ENCODE results near the gene SLC25A13.
"Not testable (repeated sequence)": the region's sequence is repeated elsewhere in the genome, so short reads cannot be mapped to it uniquely, and the experiment has no call there.

SLC25A13 gene, protein sequence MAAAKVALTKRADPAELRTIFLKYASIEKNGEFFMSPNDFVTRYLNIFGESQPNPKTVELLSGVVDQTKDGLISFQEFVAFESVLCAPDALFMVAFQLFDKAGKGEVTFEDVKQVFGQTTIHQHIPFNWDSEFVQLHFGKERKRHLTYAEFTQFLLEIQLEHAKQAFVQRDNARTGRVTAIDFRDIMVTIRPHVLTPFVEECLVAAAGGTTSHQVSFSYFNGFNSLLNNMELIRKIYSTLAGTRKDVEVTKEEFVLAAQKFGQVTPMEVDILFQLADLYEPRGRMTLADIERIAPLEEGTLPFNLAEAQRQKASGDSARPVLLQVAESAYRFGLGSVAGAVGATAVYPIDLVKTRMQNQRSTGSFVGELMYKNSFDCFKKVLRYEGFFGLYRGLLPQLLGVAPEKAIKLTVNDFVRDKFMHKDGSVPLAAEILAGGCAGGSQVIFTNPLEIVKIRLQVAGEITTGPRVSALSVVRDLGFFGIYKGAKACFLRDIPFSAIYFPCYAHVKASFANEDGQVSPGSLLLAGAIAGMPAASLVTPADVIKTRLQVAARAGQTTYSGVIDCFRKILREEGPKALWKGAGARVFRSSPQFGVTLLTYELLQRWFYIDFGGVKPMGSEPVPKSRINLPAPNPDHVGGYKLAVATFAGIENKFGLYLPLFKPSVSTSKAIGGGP

DNA sequence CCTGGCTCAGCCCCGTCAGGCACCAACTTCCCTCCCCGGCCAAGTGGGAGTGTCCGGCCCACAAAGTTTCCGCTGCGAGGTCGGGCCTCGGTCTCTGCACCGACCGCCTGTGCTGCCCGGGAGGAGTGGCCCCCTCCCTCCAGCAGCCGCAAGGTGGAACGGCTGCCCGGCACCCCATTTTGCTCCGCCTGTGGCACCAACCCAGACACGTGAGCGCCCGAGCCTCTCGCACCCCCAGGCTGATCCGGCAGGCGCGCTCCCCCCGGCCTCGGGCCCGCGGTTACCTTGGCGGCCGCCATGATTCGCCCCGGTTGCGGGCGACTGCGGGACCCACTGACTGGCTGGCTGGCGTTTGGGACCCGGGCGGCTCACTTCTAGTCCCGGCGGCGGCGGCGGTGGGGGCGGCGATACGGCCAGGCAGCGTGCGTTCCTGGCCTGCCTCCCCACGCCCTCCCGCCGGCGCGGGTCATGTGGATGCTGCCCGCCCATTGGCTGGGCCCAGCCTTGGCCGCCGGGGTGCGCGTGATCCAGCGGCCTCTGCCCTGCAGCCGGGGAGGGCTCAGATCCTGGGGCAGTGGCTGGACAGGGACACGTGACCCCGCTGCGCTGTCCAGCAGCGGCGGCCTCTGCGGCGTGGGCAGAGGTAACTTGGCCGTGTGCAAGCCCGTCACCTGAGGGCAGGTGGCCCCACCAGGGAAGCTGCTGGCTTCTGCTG lies at the start of gene SLC25A13:
TSS of gene SLC25A13 (minus strand) at position 441 of the 715 bp plus-strand sequence. CDS start at position 299, 142 bp downstream.
- peak; percentile 62 for DNase-seq

DNA sequence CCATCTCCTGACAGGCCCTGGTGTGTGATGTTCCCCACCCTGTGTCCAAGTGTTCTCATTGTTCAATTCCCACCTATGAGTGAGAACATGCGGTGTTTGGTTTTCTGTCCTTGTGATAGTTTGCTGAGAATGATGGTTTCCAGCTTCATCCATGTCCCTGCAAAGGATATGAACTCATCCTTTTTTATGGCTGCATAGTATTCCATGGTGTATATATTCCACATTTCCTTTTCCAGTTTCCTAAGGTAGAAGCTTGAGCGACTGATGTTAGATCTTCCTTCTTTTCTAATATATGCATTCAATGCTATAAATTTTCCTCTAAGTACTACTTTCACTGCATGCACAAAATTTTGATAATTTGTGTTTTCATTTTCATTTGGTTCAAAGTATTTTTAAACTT lies 44.0 kb upstream of the SLC25A13 start:
- DNase-seq = not testable (repeated sequence)

DNA sequence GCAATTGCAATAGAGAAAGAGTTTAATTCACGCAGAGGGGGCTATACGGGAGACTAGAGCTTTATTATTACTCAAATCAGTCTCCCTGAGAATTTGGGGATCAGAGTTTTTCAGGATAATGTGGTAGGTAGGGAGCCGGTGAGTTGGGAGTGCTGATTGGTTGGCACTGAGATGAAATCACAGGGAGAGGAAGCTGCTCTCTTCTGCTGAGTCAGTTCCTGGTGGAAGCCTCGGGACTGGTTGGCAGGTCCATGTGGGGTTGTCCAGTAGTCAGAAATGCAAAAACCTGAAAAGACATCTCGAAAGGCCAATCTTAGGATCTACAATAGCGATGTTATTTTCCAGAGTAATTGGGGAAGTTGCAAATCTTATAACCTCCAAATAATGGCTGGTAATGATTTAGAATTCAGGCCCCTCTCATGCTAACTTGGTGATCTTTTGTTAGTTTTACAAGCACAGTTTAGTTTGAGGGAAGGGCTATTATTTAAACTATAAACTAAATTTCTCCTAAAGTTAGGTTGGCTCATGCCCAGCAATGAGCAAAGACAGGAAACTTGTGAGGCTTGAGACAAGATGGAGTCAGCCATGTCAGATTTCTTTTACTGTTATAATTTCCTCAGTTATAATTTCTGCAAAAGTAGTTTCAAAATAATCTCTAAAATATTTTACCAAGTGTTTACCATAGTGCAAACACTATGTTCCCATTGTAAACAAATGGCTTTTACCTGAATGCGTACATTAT lies 39.4 kb upstream of the SLC25A13 start:
- DNase-seq = no peak

DNA sequence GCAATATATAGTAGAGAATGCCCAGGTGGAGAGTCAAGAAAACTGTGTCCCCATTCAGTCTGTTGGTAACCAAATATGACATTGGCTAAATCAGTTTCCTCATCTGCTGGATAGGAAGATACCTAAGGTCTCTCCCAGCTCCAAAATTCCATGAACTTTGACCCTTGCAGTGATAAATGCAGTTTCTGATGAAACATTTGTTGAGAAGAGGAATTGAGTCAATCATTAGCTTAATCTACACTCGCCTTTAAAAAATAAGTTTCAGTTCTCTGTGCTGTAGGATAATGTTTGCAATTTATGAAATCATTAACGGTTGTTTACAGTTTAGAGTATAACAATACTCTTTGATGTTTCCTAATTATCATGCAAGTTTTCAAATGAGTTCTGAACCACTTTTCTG lies 38.0 kb upstream of the SLC25A13 start:
- DNase-seq = no peak

DNA sequence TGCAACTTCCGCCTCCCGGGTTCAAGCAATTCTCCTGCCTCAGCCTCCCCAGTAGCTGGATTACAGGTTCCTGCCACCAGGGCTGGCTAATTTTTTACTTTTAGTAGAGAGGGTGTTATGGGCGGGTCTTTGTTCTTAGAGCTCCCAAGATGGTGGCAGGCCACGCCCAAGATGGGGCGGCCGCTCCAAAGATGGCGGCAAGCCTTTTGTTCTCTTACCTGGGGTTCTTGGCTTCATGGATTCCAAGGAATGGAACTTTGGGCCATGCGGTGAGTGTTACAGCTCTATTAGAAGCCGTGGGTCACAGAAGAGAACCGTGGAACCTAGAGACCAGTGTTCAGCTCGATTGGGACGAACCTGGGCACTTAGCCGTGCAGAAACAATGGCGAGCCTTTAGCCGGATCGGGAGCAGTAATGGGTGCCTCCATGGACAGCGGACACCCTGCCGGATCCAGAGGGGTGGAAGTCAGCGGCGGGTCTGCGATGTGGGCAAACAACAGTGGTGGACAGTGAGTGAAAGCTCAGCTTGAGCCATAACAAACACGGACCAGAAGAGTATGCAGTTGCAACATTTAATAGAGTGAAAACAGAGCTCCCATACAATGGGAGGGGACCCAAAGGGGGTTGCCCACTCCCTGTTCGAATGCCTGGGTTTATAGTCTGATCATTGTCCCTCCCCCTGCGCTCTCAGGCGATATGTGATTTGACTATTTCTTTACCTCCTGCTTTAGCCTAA lies 36.5 kb upstream of the SLC25A13 start:
- not testable (repeated sequence) for DNase-seq

GRCh38 chr7:96355990-96356506 lies 34.1 kb upstream of the SLC25A13 start:
- DNase-seq = no peak

GRCh38 chr7:96354881-96355280 lies 33.0 kb upstream of the SLC25A13 start:
- no peak for DNase-seq

DNA sequence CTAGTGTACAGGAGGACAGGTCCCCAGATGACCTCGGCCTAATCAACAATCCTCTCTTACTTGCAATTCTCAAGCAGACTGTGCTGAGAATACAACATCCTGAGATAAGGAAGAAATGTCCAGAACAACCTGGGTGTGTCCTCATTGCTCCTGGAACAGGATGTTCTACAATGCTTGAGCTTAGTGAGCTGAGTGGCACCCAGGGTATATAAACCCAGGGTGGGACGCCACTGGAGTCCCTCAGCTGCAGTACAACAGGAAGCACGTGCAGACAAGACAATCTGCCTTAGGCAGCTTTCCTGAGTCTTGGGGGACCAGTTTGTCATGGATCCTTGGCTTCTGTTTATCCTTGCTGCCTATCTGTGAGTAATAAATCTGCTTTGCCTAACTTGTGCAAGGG lies 27.7 kb upstream of the SLC25A13 start:
- no peak for DNase-seq

- DNase-seq = no peak
These were observed 25.6 kb upstream of the SLC25A13 start for GRCh38 chr7:96347471-96347870.

- no peak for DNase-seq
These were observed 24.5 kb upstream of the SLC25A13 start for GRCh38 chr7:96346293-96346953.

- no peak for DNase-seq
These were observed 22.3 kb upstream of the SLC25A13 start for GRCh38 chr7:96344236-96344635.

DNA sequence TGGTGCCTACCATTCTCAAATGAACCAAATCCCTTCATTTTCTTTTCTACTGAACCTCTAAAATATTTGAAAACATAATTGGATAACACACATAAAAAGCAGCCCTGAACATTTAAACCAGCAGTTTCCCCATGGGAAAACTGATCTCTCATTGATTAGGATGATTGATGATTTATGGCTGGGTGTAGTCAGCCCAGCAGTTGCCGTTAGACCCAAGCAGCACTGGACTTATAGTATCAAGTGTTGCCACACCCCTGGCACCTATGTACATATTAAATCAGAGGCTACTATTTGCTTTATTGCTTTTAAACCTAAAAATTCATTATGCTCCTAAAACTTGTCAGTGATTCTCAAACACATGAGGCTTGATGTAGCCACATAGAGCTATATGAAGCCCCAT lies 20.2 kb upstream of the SLC25A13 start:
- DNase-seq = no peak

DNA sequence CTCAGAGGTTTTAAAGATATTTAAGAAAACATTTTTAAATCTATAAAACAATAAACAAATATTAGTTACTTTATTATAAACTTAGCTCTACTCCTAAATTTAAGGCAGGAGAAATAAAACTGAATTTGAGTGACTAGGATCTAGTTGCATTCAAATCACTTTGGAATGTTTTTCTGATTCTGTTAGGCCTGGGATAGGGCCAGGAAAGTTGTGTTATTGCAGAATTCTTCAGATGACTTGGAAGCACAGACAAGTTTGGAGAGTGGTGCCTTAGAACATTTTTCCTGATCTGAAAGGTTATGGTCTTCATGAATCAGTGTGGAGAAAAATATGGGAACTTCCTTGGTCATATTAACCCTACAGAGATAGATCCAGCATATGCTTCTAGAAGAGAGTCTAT lies 15.6 kb upstream of the SLC25A13 start:
- peak; percentile 20 for DNase-seq

GRCh38 chr7:96332325-96332724 lies 10.4 kb upstream of the SLC25A13 start:
- no peak for DNase-seq

- no peak for DNase-seq
These were observed 9.9 kb upstream of the SLC25A13 start for GRCh38 chr7:96331775-96332174.

DNA sequence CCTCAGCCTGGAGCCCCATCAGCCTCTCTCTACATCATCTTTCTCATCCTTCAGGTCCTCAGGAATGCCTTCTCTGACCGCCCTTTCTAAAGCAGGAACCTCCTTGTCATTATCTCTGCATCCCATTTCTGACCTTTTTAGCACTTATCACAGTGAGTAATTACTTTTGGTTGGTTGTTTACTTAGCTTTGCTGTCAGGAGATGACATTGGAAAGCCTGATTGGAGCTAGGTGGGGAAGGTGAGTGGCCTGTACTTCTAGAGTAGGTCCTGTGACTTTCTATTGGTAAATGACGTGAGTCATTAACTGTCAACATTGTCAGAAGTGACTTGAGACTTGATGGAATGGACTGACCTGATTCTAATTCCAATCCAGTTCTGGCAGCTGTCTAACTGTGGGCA lies 9.3 kb upstream of the SLC25A13 start:
- no peak for DNase-seq

- DNase-seq = no peak
These were observed 8.3 kb upstream of the SLC25A13 start for GRCh38 chr7:96330193-96330592.

DNA sequence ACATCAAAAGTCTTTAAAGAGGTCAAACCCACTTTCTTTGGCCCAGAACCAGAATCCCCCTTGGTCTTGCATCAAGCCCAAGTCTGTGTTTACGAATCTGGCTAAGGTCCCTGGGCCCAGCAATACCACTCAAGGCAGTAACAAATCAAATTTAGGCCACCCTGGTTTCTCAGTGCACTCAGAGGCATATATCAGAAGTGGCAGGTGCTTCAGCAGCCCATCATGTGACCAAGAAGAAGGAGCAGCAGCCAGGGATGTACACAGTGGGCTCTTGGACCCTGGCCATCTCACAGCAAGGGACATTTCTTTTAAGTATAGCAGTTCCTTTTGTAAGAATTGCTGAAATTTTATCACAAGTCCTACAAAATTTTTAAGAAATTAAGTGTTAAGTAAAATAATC lies 7.3 kb upstream of the SLC25A13 start:
- DNase-seq = no peak

- no peak for DNase-seq
These were observed 6.1 kb upstream of the SLC25A13 start for GRCh38 chr7:96328016-96328415.

DNA sequence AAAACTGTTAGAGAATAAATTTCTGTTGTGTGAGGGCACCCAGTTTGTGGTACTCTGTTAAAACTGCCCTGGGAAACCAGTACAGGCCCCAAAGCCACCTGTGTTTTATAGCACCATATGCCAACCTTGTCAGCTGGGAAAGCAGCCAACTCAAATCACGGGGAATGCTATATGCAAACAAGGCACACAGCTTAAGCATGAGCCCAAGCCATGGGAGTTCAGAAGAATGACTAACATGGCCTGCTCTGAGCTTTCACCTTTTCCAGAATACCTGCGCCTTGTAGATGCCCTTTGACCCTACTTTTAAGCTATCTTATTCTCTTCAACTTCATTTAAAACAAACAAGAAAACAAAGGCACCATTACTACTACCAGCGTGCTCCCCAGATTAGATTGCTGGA lies 5.5 kb upstream of the SLC25A13 start:
- no peak for DNase-seq

- not testable (repeated sequence) for DNase-seq
These were observed 4.9 kb upstream of the SLC25A13 start for GRCh38 chr7:96326752-96327151.

Measured in fibroblast of upper back skin (primary cell).